HCT116 (cell line): ENCODE data around the gene RSRC1. TPM values are rescaled to one million over a fixed set of nuclear protein-coding genes. Genes with fewer than 3 reads are reported as not detected.

Experiments used
- ATAC-seq: fragments of 200-7000 bp; cut with Tn5 transposase; 2 replicates; pipeline ENCODE4 v1.9.1; 2020; ENCODE audit warnings: mild to moderate bottlenecking, moderate library complexity
- BruUV-seq: library from RNA; stranded (reverse); fragments of 400-500 nt; replicated peaks from 2 replicates; lab custom pipeline; 2021; lab: Mats Ljungman, UMichigan
- CTCF ChIA-PET: fragments of 300-600 bp; sonication (Branson Sonifier 250); formaldehyde crosslinking; loops from one replicate; lab custom pipeline; 2021; ENCODE audit warnings: antibody characterized with exemption; lab: Charles Lee
- POLR2A ChIA-PET: fragments of 300-600, 350-600 bp; sonication (Branson Sonifier 250); formaldehyde crosslinking; loops from one replicate; lab custom pipeline; 2021; ENCODE audit warnings: antibody characterized with exemption; lab: Charles Lee
- RAD21 ChIA-PET, 2 experiments: fragments of 300-600 bp; sonication (Branson Sonifier 250); formaldehyde crosslinking; loops; one replicate each; lab custom pipeline; 2023; ENCODE audit warnings: low total read pairs in 2 of 2; ENCODE audit not compliant: uncharacterized antibody in 2 of 2, unreplicated experiment in 2 of 2, low non-redundant PET in 1 of 2; lab: Charles Lee
- DNase-seq: peaks from one replicate; pipeline ENCODE4 v3.0.0-alpha.2; 2010; ENCODE audit warnings: low read depth, low spot score
- H2AFZ ChIP-seq: fragments of 200-600 bp; shearing (Covaris generic), sonication (generic); 2 replicates; pipeline ENCODE4 v1.6.1; 2017; ENCODE audit warnings: low read depth, mixed run types, mixed read lengths, antibody characterized with exemption, low read length; ENCODE audit not compliant: poor library complexity, severe bottlenecking
- H3K27ac ChIP-seq: 2 replicates; pipeline ENCODE4 v1.5.1; 2012; ENCODE audit warnings: low read depth, low read length
- H3K27me3 ChIP-seq: fragments of 200-600 bp; sonication (generic); 2 replicates; pipeline ENCODE4 v1.6.1; 2016; ENCODE audit warnings: mixed run types, low read length, mixed read lengths; ENCODE audit not compliant: insufficient read depth
- H3K36me3 ChIP-seq, 2 experiments: fragments of 200-500 bp in 1 of 2; fragments of 200-600 bp in 1 of 2; sonication (Bioruptor generic) in 1 of 2; sonication (generic) in 1 of 2; 2 replicates each; pipeline versions ENCODE4 v1.5.1 to v1.6.1; 2014 to 2016; ENCODE audit warnings: low read length in 2 of 2, inconsistent platforms in 1 of 2, mixed read lengths in 1 of 2, mixed run types in 1 of 2; ENCODE audit not compliant: insufficient read depth in 2 of 2, control insufficient read depth in 1 of 2
- H3K4me1 ChIP-seq, 2 experiments: fragments of 200-600 bp in 1 of 2; sonication (generic) in 1 of 2; 2 replicates each; pipeline versions ENCODE4 v1.5.1 to v1.6.1; 2012 to 2017; ENCODE audit warnings: low read length in 2 of 2, inconsistent platforms in 1 of 2, mild to moderate bottlenecking in 1 of 2, mixed read lengths in 1 of 2, mixed run types in 1 of 2, moderate library complexity in 1 of 2; ENCODE audit not compliant: insufficient read depth in 2 of 2, control insufficient read depth in 1 of 2
- H3K4me2 ChIP-seq: fragments of 200-600 bp; sonication (generic); 2 replicates; pipeline ENCODE4 v1.6.1; 2017; ENCODE audit warnings: mixed run types, low read length, mixed read lengths
- H3K4me3 ChIP-seq, 2 experiments: fragments of 200-600 bp in 1 of 2; sonication (generic) in 1 of 2; replicated peaks in 1 of 2; 2 replicates each; pipeline ENCODE4 v1.5.1; 2011 to 2016; ENCODE audit warnings: low read length in 2 of 2, control low read depth in 1 of 2, low read depth in 1 of 2, mild to moderate bottlenecking in 1 of 2, mixed read lengths in 1 of 2, mixed run types in 1 of 2
- H3K79me2 ChIP-seq: fragments of 200-600 bp; sonication (generic); 2 replicates; pipeline ENCODE4 v1.6.1; 2017; ENCODE audit warnings: mild to moderate bottlenecking, mixed run types, low read length, moderate library complexity, mixed read lengths; ENCODE audit not compliant: insufficient read depth
- H3K9ac ChIP-seq: fragments of 200-600 bp; sonication (generic); 2 replicates; pipeline ENCODE4 v1.6.1; 2016; ENCODE audit warnings: low read length, mixed read lengths
- H3K9me2 ChIP-seq: fragments of 200-600 bp; sonication (generic), shearing (Covaris generic); 2 replicates; pipeline ENCODE4 v1.6.1; 2017; ENCODE audit warnings: mixed run types, mild to moderate bottlenecking, moderate library complexity; ENCODE audit not compliant: insufficient read depth
- H3K9me3 ChIP-seq, 2 experiments: fragments of 200-500 bp in 1 of 2; fragments of 200-600 bp in 1 of 2; sonication (Bioruptor generic) in 1 of 2; sonication (generic) in 1 of 2; 2 replicates each; pipeline ENCODE4 v1.6.1; 2014 to 2017; ENCODE audit warnings: low read length in 2 of 2, mixed read lengths in 2 of 2, inconsistent platforms in 1 of 2, low read depth in 1 of 2, mild to moderate bottlenecking in 1 of 2, mixed run types in 1 of 2, moderate library complexity in 1 of 2; ENCODE audit not compliant: control insufficient read depth in 1 of 2, insufficient read depth in 1 of 2
- H4K20me1 ChIP-seq: fragments of 200-600 bp; sonication (generic), shearing (Covaris generic); 2 replicates; pipeline ENCODE4 v1.6.1; 2017; ENCODE audit warnings: mixed run types, mild to moderate bottlenecking, moderate library complexity; ENCODE audit not compliant: insufficient read depth
- CBX3 ChIP-seq: IDR thresholded peaks from 2 replicates; pipeline ENCODE4 v1.6.1; 2012; ENCODE audit warnings: low read depth
- EGR1 ChIP-seq: IDR thresholded peaks from 2 replicates; pipeline ENCODE4 v1.6.1; 2012; ENCODE audit warnings: low read depth
- ELF1 ChIP-seq: IDR thresholded peaks from 2 replicates; pipeline ENCODE4 v1.6.1; 2012; ENCODE audit warnings: low read depth, borderline replicate concordance
- EZH2phosphoT487 ChIP-seq: fragments of 200-600 bp; IDR thresholded peaks from 2 replicates; pipeline ENCODE4 v1.6.1; 2018; ENCODE audit warnings: antibody characterized with exemption, borderline replicate concordance
- JUND ChIP-seq: IDR thresholded peaks from 2 replicates; pipeline ENCODE4 v1.6.1; 2012
- MAX ChIP-seq: IDR thresholded peaks from 2 replicates; pipeline ENCODE4 v1.6.1; 2012
- POLR2A ChIP-seq: IDR thresholded peaks from 2 replicates; pipeline ENCODE4 v1.7.0; 2011; ENCODE audit warnings: borderline replicate concordance; ENCODE audit not compliant: insufficient read depth, insufficient read length; ENCODE audit errors: extremely low read depth
- POLR2AphosphoS5 ChIP-seq: IDR thresholded peaks from 2 replicates; pipeline ENCODE4 v1.6.1; 2011; ENCODE audit warnings: mild to moderate bottlenecking, low read depth, low read length, moderate library complexity
- RAD21 ChIP-seq: IDR thresholded peaks from 2 replicates; pipeline ENCODE4 v1.6.1; 2012; ENCODE audit warnings: low read depth, mild to moderate bottlenecking
- SIN3A ChIP-seq: IDR thresholded peaks from 2 replicates; pipeline ENCODE4 v1.6.1; 2012; ENCODE audit warnings: low read depth
- SRF ChIP-seq: IDR thresholded peaks from 2 replicates; pipeline ENCODE4 v1.6.1; 2012; ENCODE audit warnings: low read depth
- TCF7L2 ChIP-seq: IDR thresholded peaks from 2 replicates; pipeline ENCODE4 v1.7.0; 2011; ENCODE audit warnings: borderline replicate concordance, inconsistent platforms; ENCODE audit not compliant: insufficient read depth, insufficient read length; ENCODE audit errors: extremely low read depth
- YY1 ChIP-seq: IDR thresholded peaks from 2 replicates; pipeline ENCODE4 v1.6.1; 2011; ENCODE audit warnings: low read length, low read depth, moderate library complexity, mild to moderate bottlenecking; ENCODE audit not compliant: insufficient replicate concordance; ENCODE audit errors: extremely low read depth
- ZBTB33 ChIP-seq: IDR thresholded peaks from 2 replicates; pipeline ENCODE4 v1.6.1; 2011; ENCODE audit warnings: mild to moderate bottlenecking, low read length, moderate library complexity; ENCODE audit not compliant: insufficient replicate concordance; ENCODE audit errors: extremely low read depth
- ZFX ChIP-seq: fragments of 450-650 bp; IDR thresholded peaks from 2 replicates; pipeline ENCODE4 v1.6.1; 2017
- ZNF274 ChIP-seq: fragments of 200-500 bp; sonication (Bioruptor generic); IDR thresholded peaks from 2 replicates; pipeline ENCODE4 v1.6.1; 2014; ENCODE audit warnings: mild to moderate bottlenecking, low read depth, low read length, inconsistent platforms
- intact Hi-C: fragments of 100-400 bp; cut with micrococcal nuclease; formaldehyde crosslinking; loops from 2 replicates; pipeline ENCODE4 v1.10.0; 2022
- total RNA-seq: library from RNA; stranded (reverse); gene quantifications from one replicate; pipeline ENCODE4 v1.2.1, GENCODE V29; 2021; ENCODE audit not compliant: unreplicated experiment
- TF ChIP-seq, protein P1 (sequence below), 3 experiments: fragments of 200-600 bp in 1 of 3; sonication (generic) in 1 of 3; IDR thresholded peaks in 2 of 3; conservative IDR thresholded peaks in 1 of 3; 2 replicates each; pipeline ENCODE4 v1.5.1; 2012 to 2017; ENCODE audit warnings: low read depth in 2 of 3, low read length in 2 of 3, antibody characterized with exemption in 1 of 3, borderline replicate concordance in 1 of 3, control low read depth in 1 of 3, mild to moderate bottlenecking in 1 of 3, mixed read lengths in 1 of 3, mixed run types in 1 of 3, moderate library complexity in 1 of 3; ENCODE audit not compliant: insufficient read depth in 1 of 3
- TF ChIP-seq, protein P2 (sequence below): IDR thresholded peaks from 2 replicates; pipeline ENCODE4 v1.6.1; 2012
- TF ChIP-seq, protein P3 (sequence below): IDR thresholded peaks from 2 replicates; pipeline ENCODE4 v1.6.1; 2012; ENCODE audit warnings: low read depth

Gene RSRC1
- total RNA-seq, 1 experiment from 2014 or later: 37.1 TPM

GRCh38 chr3:158419820-158420653 is 310.1 kb downstream of the RSRC1 start:
- Histone ChIP-seq H3K4me1 (no peaks in the 10 kb centered on the region), H3K9ac (no peak overlapping the region), H2AFZ (no peak overlapping the region), H3K27ac (no peak overlapping the region), H3K36me3 (no peaks in the 10 kb centered on the region), H4K20me1 (no peaks in the 10 kb centered on the region), H3K9me3 (no peaks in the 10 kb centered on the region), H3K27me3 (no peaks in the 10 kb centered on the region), H3K4me3 (no peak overlapping the region), H3K9me2 (no peaks in the 10 kb centered on the region), H3K4me2 (no peak overlapping the region), H3K79me2 (no peaks in the 10 kb centered on the region)
- ATAC-seq: no peak
- intact Hi-C loops: no loop called here
- DNase-seq: no peak
- POLR2A ChIA-PET: no interaction called here
- CTCF ChIA-PET: no interaction called here
- BruUV-seq: no TSS peak
- RAD21 ChIA-PET: no interaction called here
- TF ChIP-seq, protein P1, sequence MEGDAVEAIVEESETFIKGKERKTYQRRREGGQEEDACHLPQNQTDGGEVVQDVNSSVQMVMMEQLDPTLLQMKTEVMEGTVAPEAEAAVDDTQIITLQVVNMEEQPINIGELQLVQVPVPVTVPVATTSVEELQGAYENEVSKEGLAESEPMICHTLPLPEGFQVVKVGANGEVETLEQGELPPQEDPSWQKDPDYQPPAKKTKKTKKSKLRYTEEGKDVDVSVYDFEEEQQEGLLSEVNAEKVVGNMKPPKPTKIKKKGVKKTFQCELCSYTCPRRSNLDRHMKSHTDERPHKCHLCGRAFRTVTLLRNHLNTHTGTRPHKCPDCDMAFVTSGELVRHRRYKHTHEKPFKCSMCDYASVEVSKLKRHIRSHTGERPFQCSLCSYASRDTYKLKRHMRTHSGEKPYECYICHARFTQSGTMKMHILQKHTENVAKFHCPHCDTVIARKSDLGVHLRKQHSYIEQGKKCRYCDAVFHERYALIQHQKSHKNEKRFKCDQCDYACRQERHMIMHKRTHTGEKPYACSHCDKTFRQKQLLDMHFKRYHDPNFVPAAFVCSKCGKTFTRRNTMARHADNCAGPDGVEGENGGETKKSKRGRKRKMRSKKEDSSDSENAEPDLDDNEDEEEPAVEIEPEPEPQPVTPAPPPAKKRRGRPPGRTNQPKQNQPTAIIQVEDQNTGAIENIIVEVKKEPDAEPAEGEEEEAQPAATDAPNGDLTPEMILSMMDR (IDR thresholded peaks at IDR 0.05 in 2 of 3, conservative IDR thresholded peaks at IDR 0.05 in 1 of 3; ENCODE audit: borderline replicate concordance in 1 of 3, insufficient read depth in 1 of 3, low read depth in 2 of 3, low read length in 2 of 3): no peak
- TF ChIP-seq MAX: no peak
- TF ChIP-seq, protein P2, sequence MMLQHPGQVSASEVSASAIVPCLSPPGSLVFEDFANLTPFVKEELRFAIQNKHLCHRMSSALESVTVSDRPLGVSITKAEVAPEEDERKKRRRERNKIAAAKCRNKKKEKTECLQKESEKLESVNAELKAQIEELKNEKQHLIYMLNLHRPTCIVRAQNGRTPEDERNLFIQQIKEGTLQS: no peak
- TF ChIP-seq ZBTB33: no peak
- no peak for TF ChIP-seq SRF
- no peak for TF ChIP-seq EZH2phosphoT487
- TF ChIP-seq TCF7L2: no peak
- no peak for TF ChIP-seq JUND
- no peak for TF ChIP-seq POLR2AphosphoS5
- TF ChIP-seq ZFX: no peak
- no peak for TF ChIP-seq POLR2A
- TF ChIP-seq YY1: no peak
- TF ChIP-seq, protein P3, sequence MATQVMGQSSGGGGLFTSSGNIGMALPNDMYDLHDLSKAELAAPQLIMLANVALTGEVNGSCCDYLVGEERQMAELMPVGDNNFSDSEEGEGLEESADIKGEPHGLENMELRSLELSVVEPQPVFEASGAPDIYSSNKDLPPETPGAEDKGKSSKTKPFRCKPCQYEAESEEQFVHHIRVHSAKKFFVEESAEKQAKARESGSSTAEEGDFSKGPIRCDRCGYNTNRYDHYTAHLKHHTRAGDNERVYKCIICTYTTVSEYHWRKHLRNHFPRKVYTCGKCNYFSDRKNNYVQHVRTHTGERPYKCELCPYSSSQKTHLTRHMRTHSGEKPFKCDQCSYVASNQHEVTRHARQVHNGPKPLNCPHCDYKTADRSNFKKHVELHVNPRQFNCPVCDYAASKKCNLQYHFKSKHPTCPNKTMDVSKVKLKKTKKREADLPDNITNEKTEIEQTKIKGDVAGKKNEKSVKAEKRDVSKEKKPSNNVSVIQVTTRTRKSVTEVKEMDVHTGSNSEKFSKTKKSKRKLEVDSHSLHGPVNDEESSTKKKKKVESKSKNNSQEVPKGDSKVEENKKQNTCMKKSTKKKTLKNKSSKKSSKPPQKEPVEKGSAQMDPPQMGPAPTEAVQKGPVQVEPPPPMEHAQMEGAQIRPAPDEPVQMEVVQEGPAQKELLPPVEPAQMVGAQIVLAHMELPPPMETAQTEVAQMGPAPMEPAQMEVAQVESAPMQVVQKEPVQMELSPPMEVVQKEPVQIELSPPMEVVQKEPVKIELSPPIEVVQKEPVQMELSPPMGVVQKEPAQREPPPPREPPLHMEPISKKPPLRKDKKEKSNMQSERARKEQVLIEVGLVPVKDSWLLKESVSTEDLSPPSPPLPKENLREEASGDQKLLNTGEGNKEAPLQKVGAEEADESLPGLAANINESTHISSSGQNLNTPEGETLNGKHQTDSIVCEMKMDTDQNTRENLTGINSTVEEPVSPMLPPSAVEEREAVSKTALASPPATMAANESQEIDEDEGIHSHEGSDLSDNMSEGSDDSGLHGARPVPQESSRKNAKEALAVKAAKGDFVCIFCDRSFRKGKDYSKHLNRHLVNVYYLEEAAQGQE: no peak
- TF ChIP-seq CBX3: no peak
- no peak for TF ChIP-seq RAD21
- no peak for TF ChIP-seq ELF1
- no peak for TF ChIP-seq ZNF274
- TF ChIP-seq EGR1: no peak
- TF ChIP-seq SIN3A: no peak
